ENCODE measurements around the gene NBEA.

NBEA gene

DNA sequence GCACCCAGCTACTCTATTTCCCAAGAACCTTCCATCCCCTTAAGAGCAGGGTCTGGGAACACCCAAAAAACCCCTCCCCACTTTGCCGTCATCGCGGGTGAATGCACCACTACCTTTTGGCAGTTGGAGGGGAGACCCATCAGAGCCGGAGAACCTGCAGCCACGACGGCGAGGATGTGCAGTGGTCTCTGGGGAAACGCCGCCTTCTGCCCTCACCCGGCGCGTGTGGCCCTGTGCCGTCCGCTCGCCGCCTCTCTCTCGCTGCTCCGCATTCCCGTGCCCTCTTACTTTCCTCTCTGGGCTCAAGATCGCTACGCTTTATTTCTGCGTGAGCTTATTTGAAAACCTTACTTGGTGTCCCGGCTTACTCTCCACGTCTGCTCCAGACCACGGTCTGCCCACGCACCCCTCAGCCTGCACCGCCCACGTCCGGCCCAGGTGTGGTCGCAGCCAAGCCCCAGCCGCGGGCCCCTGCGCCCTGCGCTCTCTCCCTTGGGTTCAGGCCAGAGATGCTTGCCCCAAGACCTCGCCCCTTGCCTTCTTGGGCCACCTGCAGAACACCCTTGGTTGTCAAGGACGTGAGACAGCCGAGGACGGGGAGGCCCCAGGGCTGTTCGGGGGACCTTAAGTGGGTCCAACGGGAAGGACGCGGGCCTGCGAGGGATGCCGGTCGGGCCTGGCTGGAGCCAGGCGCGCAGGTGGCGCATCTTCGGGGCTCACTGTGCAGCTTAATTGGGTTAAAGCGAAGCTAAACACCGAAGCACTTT lies 536.4 kb downstream of the NBEA start:
- DNase-seq, result no peak

DNA sequence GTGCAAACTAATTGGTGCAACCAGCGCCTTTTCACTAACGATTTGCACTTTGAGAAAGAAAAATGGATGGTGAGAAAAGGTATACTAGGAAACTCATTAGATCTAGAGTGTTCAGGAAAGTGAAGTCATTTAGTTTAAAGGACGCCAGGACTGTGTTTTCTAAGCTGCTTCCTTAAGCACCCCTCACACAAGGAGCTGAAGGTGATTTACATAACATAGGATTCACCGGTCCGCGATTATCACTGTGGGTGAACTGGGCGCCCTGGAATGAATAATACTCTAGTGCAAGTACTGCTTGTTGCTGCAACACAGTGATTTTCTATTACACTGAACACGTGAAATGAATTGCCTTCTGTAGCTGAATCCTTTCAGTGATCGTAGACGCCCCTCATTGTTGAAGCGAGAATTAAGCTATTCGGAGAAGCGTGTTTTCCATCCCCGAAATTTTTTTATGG lies 537.0 kb downstream of the NBEA start:
- DNase-seq, result no peak

DNA sequence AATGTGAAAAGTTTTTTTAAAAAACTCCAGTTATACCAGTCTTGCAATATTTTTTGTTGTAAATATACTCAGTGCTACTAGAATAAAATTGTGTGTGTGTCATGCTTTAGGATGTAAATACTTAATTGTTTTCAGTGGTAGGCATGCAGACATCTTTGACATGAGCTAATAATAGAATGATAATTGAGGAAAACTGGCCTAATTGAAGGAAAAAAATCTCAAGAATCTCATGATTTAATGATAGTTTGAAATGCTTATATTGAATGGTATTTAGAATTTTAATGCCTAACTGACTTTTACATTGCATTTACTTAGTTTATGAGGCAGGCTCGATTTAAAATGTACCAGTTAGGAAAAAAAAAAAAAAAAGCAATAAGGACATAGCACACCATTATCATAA lies 537.6 kb downstream of the NBEA start:
- no peak for DNase-seq

DNA sequence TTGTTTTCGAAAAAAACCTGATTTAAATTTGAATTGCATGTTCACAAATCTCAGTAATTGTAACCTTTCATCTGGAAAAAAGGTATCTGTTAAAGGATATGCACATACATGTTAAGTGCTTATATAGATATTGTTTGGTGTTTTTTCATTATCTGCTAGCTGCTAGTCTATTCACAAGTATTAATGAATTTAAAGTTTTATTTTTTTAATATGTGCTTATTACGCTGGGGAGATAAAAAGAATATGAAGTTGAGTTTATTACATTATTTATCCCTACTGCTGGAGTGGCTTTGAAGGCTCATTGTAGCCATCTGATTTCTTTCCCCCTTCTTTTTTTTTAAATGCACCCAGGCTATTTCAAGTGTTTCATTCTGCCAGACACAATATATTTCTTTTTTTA lies 538.3 kb downstream of the NBEA start:
- DNase-seq, result no peak

DNA sequence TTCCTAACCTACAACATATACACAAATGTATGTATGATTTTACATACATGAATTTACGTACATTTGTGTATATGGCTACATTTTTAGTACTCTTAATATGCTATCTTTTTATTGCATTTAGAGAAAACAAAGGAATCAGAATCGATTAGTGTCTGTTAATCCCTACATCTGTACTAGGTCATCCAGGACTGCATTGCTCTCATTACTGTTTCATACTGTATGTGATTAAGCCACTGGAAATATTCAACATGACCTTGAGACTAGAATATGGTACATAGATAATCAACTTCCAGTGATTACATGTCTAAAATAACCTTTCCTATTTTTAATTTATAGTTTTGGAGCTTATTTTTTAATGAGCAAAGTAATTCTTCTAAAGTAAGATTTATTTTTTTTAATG lies 539.7 kb downstream of the NBEA start:
- no peak for DNase-seq

DNA sequence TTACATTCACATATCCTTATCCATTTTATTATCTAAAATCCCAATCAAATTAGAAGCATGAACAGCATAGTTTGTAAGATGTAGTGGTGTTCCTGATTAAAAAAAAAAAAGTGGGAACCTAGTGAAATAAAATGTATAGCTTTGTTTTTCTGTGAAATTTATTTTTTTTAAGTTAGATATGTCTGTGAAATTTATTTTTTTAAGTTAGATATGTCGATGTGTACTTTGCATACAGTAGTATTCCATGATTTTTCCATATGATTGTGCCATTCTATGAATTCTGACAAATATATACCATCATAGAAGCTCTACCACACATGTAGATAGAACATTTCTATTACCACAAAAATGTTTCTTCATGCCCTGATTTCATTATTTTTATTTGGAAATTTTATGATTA lies 540.5 kb downstream of the NBEA start:
- no peak for DNase-seq

DNA sequence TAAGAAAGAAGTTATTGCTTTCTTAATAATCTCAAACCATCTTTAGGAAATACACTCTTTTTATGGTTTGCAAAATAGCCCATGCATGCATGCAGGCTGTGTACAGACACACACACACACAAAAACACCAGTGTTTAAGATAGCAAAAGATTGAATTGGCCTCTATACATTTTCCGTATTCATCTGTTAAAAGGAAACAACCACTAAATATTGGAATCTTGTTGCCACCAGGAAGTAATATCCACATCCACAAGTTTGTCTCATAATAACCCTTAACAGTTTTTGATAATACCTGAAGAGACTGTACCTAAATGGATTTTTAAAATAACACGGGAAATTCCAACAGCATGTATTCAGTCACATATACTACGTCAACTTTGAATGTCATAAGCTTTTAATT lies 541.7 kb downstream of the NBEA start:
- no peak for DNase-seq

DNA sequence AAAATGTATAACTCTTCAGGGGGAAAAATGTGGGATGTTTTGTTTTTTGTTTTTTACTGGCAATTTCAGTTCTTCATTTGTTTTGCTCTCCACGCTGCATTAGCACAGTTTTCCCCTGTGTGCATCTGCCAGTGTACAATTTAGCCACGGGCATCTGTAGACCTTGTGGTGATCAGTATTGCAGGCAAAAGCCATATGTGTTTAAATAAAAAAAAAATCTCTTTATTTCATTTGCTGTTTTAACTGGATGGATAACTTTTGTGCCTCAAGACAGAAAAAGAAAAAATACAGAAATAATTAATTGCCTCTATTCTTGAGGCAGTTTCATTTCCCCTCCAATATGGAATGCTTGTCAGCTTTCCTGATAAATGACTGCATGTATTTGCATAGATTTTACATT lies 542.3 kb downstream of the NBEA start:
- DNase-seq, result no peak

DNA sequence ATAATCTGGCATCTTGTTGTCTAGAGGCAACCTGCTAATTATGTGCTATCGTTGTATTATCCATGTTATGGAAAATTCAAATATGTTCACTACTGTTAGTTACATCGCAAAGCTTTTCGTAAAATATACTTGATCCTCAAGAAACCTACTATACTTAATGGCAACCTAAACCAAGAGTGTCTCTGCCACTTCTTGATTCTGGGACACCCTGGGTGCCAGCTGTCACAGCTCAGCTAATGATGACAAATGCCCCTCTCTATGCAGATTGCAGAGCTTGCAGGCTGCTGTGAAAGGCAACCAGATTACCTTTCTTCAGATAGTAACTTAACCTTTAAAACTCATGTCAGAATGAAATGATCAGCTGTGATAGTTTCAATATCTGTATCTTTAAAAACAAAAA lies 543.4 kb downstream of the NBEA start:
- DNase-seq, result no peak

DNA sequence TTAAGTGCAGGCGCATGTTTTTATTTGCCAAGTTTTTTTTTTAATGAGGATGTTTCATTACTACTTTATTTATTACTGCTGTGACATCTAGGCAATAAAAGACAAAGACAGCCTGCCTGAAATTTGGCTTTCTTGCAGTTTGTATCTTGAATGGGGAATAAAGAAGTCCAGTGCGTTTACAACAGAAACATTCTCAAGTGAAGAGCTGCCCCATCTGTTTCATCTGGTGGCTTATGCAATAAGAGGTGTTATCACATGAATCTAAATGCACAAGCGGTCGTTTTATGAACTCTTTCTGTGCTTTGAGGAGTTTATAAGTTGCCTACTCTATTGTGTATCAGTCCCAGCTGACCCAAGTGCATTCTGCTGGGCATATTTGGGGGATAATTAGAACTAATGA lies 547.0 kb downstream of the NBEA start:
- DNase-seq, result no peak

DNA sequence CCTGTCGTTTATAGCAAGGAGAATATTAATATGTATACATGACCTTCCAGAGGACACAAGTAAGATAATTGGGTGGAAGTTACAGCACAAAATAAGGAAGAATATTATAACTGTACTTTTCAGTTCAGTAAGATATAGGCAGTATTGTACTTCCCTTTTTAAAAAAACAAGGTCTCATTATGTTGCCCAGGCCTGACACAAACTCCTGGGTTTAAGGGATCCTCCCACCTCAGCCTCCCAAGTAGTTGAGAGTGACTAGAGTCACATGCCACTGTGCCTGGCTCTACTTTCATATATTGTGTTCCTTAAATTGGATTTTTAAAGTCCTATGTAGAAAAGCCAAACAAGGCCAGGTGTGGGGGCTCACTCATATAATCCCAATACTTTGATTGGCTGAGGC lies 553.9 kb downstream of the NBEA start:
- no peak for DNase-seq

DNA sequence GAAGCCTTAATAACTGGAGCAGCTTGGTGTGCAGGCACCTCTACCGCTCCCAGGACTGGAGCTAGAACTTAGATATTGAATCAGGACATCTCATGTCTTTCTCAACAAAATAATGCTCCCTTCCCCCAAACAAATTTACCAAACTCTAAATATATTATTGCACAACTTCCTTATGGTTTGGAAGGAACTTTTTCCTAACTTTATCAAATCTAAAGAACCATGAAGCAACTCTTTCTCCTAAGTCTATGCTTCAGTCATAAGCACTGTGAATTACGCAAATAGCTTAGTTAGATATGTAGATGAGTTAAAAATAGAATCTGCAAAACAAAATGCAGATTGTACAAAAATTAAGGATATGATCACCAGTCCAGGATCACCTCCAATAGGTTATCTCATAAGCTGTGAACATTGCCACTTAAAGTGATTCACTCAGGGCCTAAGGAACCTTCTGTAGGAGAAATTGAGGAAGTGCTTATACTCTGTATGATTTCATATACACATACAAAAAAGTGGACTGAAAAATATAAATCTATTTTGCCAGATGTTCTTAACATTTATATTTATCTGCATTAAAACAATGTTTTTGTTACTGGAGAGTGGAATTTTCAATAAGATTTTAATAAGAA lies 554.8 kb downstream of the NBEA start:
- DNase-seq, result no peak

DNA sequence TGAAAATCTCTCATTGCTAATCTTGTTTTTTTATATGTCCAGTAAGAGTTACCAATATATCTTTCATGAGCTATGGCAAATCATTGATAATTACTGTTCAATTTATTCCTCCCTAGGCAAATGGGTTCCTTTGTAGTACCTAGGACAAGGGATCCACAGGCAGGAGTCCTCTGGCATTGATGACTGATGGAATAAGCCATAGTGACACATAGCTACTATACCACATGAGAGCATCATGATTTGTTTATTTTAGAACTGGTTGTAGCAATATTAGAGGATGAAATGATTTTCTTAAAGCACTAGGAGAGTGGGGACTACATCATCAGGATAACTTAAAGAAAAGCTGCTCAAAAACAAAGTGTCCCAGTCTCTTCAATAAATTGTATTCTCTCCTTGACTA lies 556.2 kb downstream of the NBEA start:
- no peak for DNase-seq

DNA sequence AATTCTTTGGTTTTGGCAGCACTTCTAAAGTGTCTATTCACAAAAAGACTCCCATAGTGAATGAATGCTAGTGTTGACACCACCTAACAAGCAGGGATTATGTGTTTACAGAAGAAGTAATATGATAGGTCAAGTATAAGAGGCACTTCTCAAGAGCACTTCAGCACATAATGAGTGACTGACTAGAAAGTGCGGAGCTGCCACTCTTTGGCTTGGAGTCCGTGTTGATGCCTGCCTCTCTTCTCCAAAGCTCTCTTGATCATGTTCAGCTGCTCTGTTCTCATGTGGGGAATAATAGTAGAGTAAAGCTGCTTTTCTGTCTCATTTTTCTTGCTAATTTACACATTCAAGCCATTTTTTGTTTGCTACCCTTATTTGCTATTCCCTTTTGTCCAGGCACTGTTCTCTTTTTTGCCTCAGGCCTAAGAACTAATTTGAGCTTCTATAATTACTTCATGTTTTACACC lies 557.2 kb downstream of the NBEA start:
- DNase-seq, result peak; percentile 10

DNA sequence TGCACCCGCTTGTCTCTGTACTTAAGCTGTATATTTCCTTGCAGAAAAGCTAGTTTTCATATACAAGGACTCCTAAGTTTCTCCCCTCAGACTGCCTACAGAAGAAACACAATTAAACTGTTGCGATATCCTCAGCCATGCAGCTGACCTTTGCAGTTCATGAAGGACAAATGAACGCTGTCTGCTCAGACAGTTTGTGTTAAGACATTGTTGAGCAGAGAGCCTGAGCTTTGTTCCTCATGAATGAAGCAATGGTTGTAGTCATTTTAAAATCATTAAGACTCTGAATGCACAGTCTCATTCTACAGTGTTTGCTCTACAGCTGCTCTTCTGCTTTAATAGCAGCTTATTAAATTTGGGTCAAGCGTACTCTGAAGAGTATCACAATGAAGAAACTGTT lies 557.6 kb downstream of the NBEA start:
- no peak for DNase-seq

DNA sequence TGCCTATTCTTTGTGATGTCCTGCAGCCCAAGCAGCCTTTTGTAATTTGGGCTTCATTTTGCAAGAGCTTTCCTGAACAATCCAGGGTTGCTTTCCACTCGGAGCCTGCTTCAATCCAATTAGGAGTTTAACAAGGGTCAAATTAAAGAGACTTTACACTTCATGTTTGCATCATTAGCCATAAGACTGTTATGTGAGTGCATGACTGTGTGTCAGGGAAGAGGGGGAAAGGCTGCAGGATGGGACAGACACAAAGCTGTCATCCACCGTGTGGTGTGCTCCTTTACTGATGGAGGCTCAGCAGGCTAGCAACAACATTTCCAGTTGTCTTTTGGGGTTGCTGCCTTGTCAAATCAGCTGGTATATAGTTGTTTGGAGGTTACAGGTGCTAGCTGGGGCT lies 558.1 kb downstream of the NBEA start:
- no peak for DNase-seq

DNA sequence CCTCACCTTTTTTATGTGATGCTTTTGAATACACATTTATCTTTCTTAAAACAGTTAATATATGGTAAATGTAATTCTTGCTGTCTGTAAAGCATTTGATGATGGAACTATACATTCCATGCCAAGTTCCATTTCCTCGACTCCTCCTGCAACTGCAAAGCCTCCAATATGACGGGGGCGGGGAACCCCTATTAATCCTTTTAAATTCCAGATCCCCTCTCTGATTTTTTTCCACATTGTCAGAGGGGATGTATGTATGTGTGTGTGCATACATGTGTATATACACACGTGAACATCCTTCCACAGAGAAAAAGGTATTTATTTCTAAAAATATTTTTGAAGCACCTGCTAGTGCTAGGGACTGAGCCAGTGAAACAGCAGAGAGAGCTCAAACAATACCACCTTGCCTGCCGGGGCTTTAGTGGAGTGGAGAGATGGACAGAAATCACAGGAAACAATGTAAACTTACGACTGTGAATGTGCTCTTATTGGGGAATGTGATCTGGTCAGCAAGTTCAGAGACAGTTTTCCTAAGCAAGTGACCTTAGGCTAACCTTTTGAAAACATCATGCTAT lies 559.7 kb downstream of the NBEA start:
- no peak for DNase-seq

DNA sequence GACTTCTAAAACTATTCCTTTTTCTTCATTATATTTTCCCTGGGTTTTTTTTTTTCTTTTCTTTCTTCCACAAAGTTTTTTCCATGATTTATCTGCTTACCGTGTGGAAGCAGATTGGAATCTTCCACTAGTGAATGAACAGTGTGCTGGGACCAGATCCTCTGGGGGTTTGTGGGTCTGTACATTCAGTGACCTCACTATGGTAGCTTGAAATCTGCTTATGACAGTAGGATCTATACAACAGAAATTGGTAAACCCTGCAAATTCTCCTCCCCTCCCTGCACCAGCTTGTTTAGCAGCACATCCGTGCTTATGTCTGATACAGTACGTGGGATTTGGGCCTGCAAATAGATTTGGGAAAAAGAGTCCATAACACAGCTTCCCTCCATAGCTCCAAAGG lies 560.4 kb downstream of the NBEA start:
- no peak for DNase-seq

DNA sequence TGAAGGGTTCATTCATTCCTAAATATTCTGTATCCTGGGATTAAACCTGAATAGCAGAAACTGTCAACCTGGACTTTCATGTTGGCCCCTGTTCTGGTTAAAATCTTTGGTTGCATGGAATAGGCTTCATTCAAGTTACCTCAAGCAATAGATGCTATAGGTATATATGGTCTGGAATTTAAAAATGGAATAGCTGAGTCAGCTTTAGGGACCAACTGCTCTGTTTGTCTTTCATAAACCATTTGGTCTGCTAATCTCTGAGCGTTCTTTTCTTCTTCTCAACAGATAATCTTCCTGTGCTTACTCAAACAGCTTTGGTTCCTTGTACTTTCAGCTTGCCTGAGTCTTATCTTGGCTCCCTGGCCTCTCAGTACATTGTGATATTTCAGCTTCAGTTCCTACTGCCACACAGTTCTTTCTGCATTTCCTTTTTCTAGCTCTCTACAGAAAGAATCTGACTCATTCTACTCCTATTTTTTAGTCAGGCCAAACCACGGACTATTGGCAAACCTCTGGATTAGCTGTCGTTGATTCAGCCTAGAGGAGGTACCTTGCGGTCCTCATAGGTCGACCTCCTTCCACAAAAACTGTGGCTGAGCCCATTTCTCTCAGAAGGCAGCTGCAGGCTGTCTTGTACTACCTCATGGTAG lies 570.3 kb downstream of the NBEA start:
- DNase-seq, result no peak

DNA sequence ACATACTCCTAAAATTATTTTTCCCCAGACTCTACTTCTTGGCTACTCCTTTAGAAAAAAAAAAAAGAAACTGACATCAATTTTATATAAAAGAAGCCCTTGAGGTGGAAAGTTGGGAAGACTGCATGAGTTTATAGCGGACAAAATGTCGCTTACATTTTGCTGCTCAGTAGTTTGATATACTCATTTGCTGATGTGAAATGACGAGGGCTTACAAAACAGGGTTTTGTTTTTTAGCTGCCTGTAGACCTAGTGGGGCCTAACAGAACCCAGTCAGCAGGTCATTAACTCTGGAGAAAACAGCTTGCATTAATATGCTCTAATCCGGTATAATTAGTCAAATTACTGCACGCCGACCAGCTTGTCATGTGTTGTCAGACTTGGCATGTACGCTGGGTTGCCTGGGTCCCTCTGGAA lies 572.0 kb downstream of the NBEA start:
- DNase-seq, result no peak

DNA sequence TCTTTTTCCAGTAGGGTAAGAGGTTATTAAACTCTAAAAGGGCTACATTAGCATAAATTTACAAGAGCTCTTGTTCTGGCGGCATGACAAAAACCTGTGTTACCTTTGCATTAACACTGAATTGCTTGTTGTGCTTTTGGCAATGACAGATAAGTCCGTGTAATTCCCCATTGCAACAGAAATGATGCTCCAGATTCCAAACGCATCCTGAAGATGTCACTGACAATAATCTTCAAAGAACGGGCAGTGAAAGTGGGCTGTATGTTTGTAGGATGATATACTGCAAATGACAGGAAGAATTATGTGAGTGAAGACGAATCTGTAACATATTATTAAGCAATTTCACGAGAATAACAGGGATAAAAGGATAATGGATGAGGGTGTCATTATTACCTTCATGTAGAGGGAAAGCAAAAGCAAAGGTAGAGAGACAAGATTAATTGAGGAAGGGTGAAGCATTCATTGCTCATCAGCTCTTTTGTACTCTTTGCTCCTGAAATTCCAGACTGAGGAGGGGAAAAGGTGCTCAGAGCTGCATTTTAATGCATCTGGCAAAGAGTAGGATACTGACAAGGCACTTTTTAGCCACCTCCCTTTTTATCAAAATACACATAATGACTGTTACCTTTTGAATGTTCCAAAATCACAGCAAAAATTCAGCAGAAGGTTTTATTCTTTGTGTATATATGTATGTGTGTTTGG lies 572.9 kb downstream of the NBEA start:
- DNase-seq, result no peak

DNA sequence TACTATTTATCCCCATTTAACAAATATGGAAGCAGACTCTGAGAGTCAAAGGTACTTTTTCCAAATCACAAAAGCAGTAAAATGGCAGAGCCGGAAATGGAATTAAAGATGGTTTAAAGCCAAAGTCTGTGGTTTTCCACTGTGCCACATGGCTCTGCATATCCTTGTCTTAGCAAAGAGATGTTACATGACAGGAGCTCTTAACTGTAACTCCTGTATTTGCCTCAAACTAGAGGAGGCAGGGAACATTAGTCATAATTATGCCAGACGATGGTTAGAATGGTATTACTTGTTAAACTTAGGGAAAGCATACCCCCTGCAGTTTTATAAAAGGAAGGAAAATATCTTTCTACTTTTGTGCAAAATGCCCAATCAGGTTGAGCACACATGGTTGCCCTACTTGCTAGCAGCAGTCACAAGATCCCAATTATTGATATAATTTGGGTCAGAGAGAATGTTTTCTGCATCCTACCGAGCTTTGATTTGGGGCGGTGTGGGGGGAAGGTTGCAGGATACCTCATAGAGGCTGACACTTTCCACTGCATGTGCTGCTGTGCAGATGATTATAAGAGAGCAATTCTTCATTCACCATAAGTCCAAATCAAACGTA lies 576.4 kb downstream of the NBEA start:
- no peak for DNase-seq

DNA sequence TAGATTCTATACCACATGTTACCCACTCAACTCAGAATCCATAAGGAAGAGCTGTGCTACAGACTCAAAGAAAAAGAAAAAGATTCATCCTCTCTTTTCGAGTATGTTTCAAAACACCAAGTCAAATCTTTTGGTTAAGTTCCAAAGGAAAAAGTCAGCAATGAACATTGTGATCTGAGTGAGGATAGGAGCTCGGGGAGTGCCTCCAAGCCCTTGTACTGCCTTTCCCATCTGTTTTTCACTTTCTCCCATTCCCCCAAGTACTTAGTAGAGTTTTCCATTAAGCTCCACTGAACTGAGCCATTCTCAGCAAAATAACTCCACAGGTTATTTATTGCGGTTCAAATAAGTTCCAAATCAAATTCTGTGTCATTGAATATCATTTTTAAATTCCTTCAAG lies 582.1 kb downstream of the NBEA start:
- DNase-seq, result no peak

Measured in midbrain (tissue), 1 donor.